Endothelial cell of umbilical vein (primary cell): ENCODE measurements around the gene STARD4. TPM values are rescaled to one million over a fixed set of nuclear protein-coding genes. Genes with fewer than 3 reads are reported as not detected.

Experiments
- BruUV-seq: library from RNA; stranded (reverse); fragments of 400-500 nt; replicated peaks from 2 replicates; lab custom pipeline; 2021; lab: Mats Ljungman, UMichigan
- CTCF ChIA-PET: fragments of 300-600, 350-600 bp; sonication (Branson Sonifier 250); formaldehyde crosslinking; loops from one replicate; lab custom pipeline; 2021; ENCODE audit warnings: antibody characterized with exemption, inconsistent platforms; lab: Charles Lee
- POLR2A ChIA-PET: fragments of 300-600, 350-600 bp; sonication (Branson Sonifier 250); formaldehyde crosslinking; loops from one replicate; lab custom pipeline; 2021; ENCODE audit warnings: antibody characterized with exemption, inconsistent platforms; lab: Charles Lee
- DNase-seq: peaks from one replicate; pipeline ENCODE4 v3.0.0-alpha.2; 2011; ENCODE audit warnings: low read depth, low spot score
- FAIRE-seq: peaks from 2 replicates; lab custom pipeline; 2011; peaks lifted over from hg19 to GRCh38; lab: Jason Lieb, UNC
- H2AFZ ChIP-seq: 2 replicates; pipeline ENCODE4 v1.6.0; 2012; ENCODE audit warnings: low read depth, low read length, control low read depth, inconsistent platforms
- H3K27ac ChIP-seq: 2 replicates; pipeline ENCODE4 v1.5.1; 2011; ENCODE audit warnings: low read depth, mild to moderate bottlenecking, control low read depth, low read length, moderate library complexity; ENCODE audit not compliant: insufficient read depth
- H3K27me3 ChIP-seq, 2 experiments: 2 replicates each; pipeline versions ENCODE4 v1.6.0 to v1.6.1; 2011; ENCODE audit warnings: low read length in 2 of 2, mixed read lengths in 1 of 2; ENCODE audit not compliant: control insufficient read depth in 2 of 2, insufficient read depth in 2 of 2
- H3K36me3 ChIP-seq, 2 experiments: 2 replicates in 1 of 2; 3 replicates in 1 of 2; pipeline ENCODE4 v1.5.1; 2011; ENCODE audit warnings: low read length in 2 of 2, mild to moderate bottlenecking in 1 of 2, moderate library complexity in 1 of 2; ENCODE audit not compliant: control insufficient read depth in 2 of 2, insufficient read depth in 2 of 2; ENCODE audit errors: extremely low read depth in 1 of 2
- H3K4me1 ChIP-seq: 3 replicates; pipeline ENCODE4 v1.5.1; 2011; ENCODE audit warnings: mild to moderate bottlenecking, low read length; ENCODE audit not compliant: control insufficient read depth, insufficient read depth; ENCODE audit errors: extremely low read depth
- H3K4me2 ChIP-seq: 2 replicates; pipeline ENCODE4 v1.6.1; 2011; ENCODE audit warnings: low read length, control low read depth, mixed read lengths; ENCODE audit not compliant: insufficient read depth
- H3K4me3 ChIP-seq, 3 experiments: fragments of 200-600 bp in 1 of 3; sonication (generic), shearing (Covaris generic) in 1 of 3; replicated peaks in 1 of 3; 2 replicates each; pipeline ENCODE4 v1.5.1; 2011 to 2016; ENCODE audit warnings: control low read depth in 3 of 3, low read length in 3 of 3, mild to moderate bottlenecking in 2 of 3, inconsistent platforms in 1 of 3, low read depth in 1 of 3, moderate library complexity in 1 of 3; ENCODE audit not compliant: insufficient read depth in 1 of 3
- H3K79me2 ChIP-seq: 2 replicates; pipeline ENCODE4 v1.6.0; 2012; ENCODE audit warnings: low read length, inconsistent platforms; ENCODE audit not compliant: control insufficient read depth, insufficient read depth
- H3K9ac ChIP-seq: replicated peaks from 2 replicates; pipeline ENCODE3; 2011; ENCODE audit warnings: low read length, control low read depth; ENCODE audit not compliant: insufficient read depth; ENCODE audit errors: extremely low read depth
- H3K9me1 ChIP-seq: replicated peaks from 3 replicates; pipeline ENCODE4 v1.6.0; 2011; ENCODE audit warnings: mild to moderate bottlenecking, low read length; ENCODE audit not compliant: control insufficient read depth, insufficient read depth; ENCODE audit errors: extremely low read depth
- H3K9me3 ChIP-seq: replicated peaks from 2 replicates; pipeline ENCODE4 v1.5.1; 2012; ENCODE audit warnings: low read length, inconsistent platforms; ENCODE audit not compliant: control insufficient read depth, insufficient read depth
- H4K20me1 ChIP-seq: replicated peaks from 2 replicates; pipeline ENCODE3; 2011; ENCODE audit warnings: mild to moderate bottlenecking, low read length; ENCODE audit not compliant: control insufficient read depth, insufficient read depth; ENCODE audit errors: extremely low read depth
- CTCF ChIP-seq, 2 donors: IDR thresholded peaks; 1 replicate in 1 of 2; 2 replicates in 1 of 2; pipeline ENCODE4 v1.5.1; 2011; ENCODE audit warnings: low read length in 2 of 2, mild to moderate bottlenecking in 2 of 2, moderate library complexity in 2 of 2, control low read depth in 1 of 2, inconsistent platforms in 1 of 2, low read depth in 1 of 2; ENCODE audit not compliant: insufficient read depth in 1 of 2; ENCODE audit errors: extremely low read depth in 1 of 2
- EZH2 ChIP-seq: IDR thresholded peaks from 2 replicates; pipeline ENCODE4 v1.6.1; 2012; ENCODE audit warnings: borderline replicate concordance, low read depth, mild to moderate bottlenecking, moderate library complexity, low read length, inconsistent platforms; ENCODE audit not compliant: severe bottlenecking
- FOS ChIP-seq: IDR thresholded peaks from 2 replicates; pipeline ENCODE4 v1.6.1; 2011; ENCODE audit warnings: mild to moderate bottlenecking, low read length, moderate library complexity, borderline replicate concordance; ENCODE audit not compliant: insufficient read depth
- GATA2 ChIP-seq: IDR thresholded peaks from 2 replicates; pipeline ENCODE4 v1.7.0; 2011; ENCODE audit warnings: low read depth, mild to moderate bottlenecking, moderate library complexity, mixed read lengths, low read length; ENCODE audit not compliant: insufficient read length, insufficient read depth
- JUN ChIP-seq: IDR thresholded peaks from 2 replicates; pipeline ENCODE4 v1.6.1; 2011; ENCODE audit warnings: borderline replicate concordance, low read depth; ENCODE audit not compliant: insufficient read length, insufficient read depth
- MAX ChIP-seq: IDR thresholded peaks from 2 replicates; pipeline ENCODE4 v1.6.1; 2011; ENCODE audit not compliant: insufficient read depth, insufficient read length
- MYC ChIP-seq: IDR thresholded peaks from one replicate; pipeline ENCODE4 v1.6.1; 2011; ENCODE audit warnings: mild to moderate bottlenecking, low read depth, low read length
- POLR2A ChIP-seq: IDR thresholded peaks from 2 replicates; pipeline ENCODE4 v1.6.1; 2012; ENCODE audit warnings: low read depth, mild to moderate bottlenecking, control low read depth, low read length
- POLR2AphosphoS5 ChIP-seq: IDR thresholded peaks from 2 replicates; pipeline ENCODE4 v1.6.1; 2012; ENCODE audit warnings: low read depth, mild to moderate bottlenecking, control low read depth, low read length, moderate library complexity; ENCODE audit not compliant: insufficient read depth
- dilution Hi-C: fragments of 300-500 bp; cut with MboI; formaldehyde crosslinking; loops from one replicate; pipeline ENCODE4 v1.15.0; 2019; ENCODE audit warnings: low sequenced_read_pairs; ENCODE audit not compliant: extremely low pct_ligation_motif_present
- intact Hi-C: fragments of 100-400 bp; cut with micrococcal nuclease; formaldehyde crosslinking; loops from one replicate; pipeline ENCODE4 v1.10.0; 2022
- polyA plus RNA-seq, 4 experiments: library from polyadenylated mRNA; depleted of rRNA in 3 of 4; stranded (reverse) in 3 of 4; unstranded in 1 of 4; fragments of >200 nt; gene quantifications; 2 replicates each; pipeline versions ENCODE4 v1.2.1 to v1.2.3, GENCODE V29; 2011 to 2012; ENCODE audit warnings: missing spikeins in 1 of 4
- total RNA-seq: library from RNA; stranded (reverse); gene quantifications from 2 replicates; pipeline ENCODE4 v1.2.3, GENCODE V29; 2021

Gene STARD4
- total and polyA plus RNA-seq, 2 donors (not counting 3 experiments of a cell fraction or from before 2014, with no cell fraction given), result 33.6 to 77.1 TPM

GRCh38 chr5:111453747-111454146 is 58.6 kb downstream of the STARD4 start:
- H3K27me3 ChIP-seq, result no peaks in the 10 kb centered on the region
- dilution Hi-C loops, result no loop called here
- BruUV-seq, result no TSS peak
- ChIA-PET POLR2A (no interaction called here), CTCF (interaction anchor here (2.6 kb wide), 1 partner anchor 7 kb away, joined by 11 read pairs; no protein-coding TSS in a partner anchor)
- H4K20me1 ChIP-seq, result no peaks in the 10 kb centered on the region
- H3K4me1 ChIP-seq, result no peaks in the 10 kb centered on the region
- FAIRE-seq (no peak), DNase-seq (no peak)
- H3K36me3 ChIP-seq, result no peaks in the 10 kb centered on the region
- H3K9me1 ChIP-seq, result no peaks in the 10 kb centered on the region
- H3K27ac ChIP-seq, result no peak overlapping the region
- H3K9ac ChIP-seq, result no peak overlapping the region
- no peak overlapping the region for H2AFZ ChIP-seq
- no peak overlapping the region for H3K4me2 ChIP-seq
- no peaks in the 10 kb centered on the region for H3K9me3 ChIP-seq
- TF ChIP-seq FOS, result no peak
- TF ChIP-seq POLR2A, result no peak
- TF ChIP-seq JUN, result no peak
- TF ChIP-seq CTCF (IDR thresholded peaks at IDR 0.05; ENCODE audit: extremely low read depth in 1 of 2, insufficient read depth in 1 of 2, low read depth in 1 of 2, low read length in 2 of 2), result no peak
- TF ChIP-seq MYC, result no peak
- TF ChIP-seq GATA2, result no peak
- TF ChIP-seq MAX, result no peak
- TF ChIP-seq EZH2, result no peak
- no peak for TF ChIP-seq POLR2AphosphoS5
- intact Hi-C loops, result no loop called here
- no peak overlapping the region for H3K4me3 ChIP-seq
- no peaks in the 10 kb centered on the region for H3K79me2 ChIP-seq
